Stimulated activated CD8-positive, alpha-beta memory T cell treated with anti-CD3 and anti-CD28 coated beads, Interleukin-15, amount 100 ng/mL, for 24 hours (primary cell): ENCODE data around the gene ADH4.

Experiments
- DNase-seq: peaks from one replicate; pipeline ENCODE4 v3.0.0-alpha.2; 2020; ENCODE audit warnings: low read depth

The ADH4 gene

GRCh38 chr4:99079625-99080295 is 64.3 kb downstream of the ADH4 start:
- no peak for DNase-seq

- no peak for DNase-seq
Measured at GRCh38 chr4:99078931-99079624, 65.0 kb downstream of the ADH4 start.

GRCh38 chr4:99078336-99078735 is 65.8 kb downstream of the ADH4 start:
- DNase-seq: no peak

- DNase-seq: no peak
Measured at GRCh38 chr4:99077177-99077576, 66.9 kb downstream of the ADH4 start.

GRCh38 chr4:99076292-99076976 is 67.7 kb downstream of the ADH4 start:
- no peak for DNase-seq

- DNase-seq: no peak
Measured at GRCh38 chr4:99074816-99075215, 69.3 kb downstream of the ADH4 start.
